Measurements from ENCODE around the gene NHSL1. TPM values are rescaled to one million over a fixed set of nuclear protein-coding genes. Genes with fewer than 3 reads are reported as not detected.

NHSL1 gene
- total and polyA plus RNA-seq, 2 of the 8 experiments (the other 6 are each of a cell fraction or from before 2014, with no cell fraction given) = 7.2 to 32.4 TPM

- no peak for TF ChIP-seq CHD7 (IDR thresholded peaks at IDR 0.05; ENCODE audit: insufficient replicate concordance, low read length)
- TF ChIP-seq SP1 (IDR thresholded peaks at IDR 0.05; ENCODE audit: low read depth, low read length) = no peak
- no peak for TF ChIP-seq RXRA (IDR thresholded peaks at IDR 0.05; ENCODE audit: insufficient read depth, low read depth, low read length)
These were observed 15.7 kb upstream of the NHSL1 start (continued) for GRCh38 chr6:138514860-138515540.
